CD4-positive, alpha-beta T cell treated with Interleukin-10 for 1 hour (primary cell): ENCODE results near the gene TBC1D3D.
"Not testable (repeated sequence)": the region's sequence is repeated elsewhere in the genome, so short reads cannot be mapped to it uniquely, and the experiment has no call there.

Experiments
- DNase-seq: peaks from one replicate; pipeline ENCODE4 v3.0.0-alpha.2; 2020

The TBC1D3D gene

GRCh38 chr17:38003676-38004075 is at the start of gene TBC1D3D:
Gene TBC1D3D (plus strand): TSS chr17:38003976. CDS start chr17:38005561, 1,585 bp downstream.
- not testable (repeated sequence) for DNase-seq

DNA sequence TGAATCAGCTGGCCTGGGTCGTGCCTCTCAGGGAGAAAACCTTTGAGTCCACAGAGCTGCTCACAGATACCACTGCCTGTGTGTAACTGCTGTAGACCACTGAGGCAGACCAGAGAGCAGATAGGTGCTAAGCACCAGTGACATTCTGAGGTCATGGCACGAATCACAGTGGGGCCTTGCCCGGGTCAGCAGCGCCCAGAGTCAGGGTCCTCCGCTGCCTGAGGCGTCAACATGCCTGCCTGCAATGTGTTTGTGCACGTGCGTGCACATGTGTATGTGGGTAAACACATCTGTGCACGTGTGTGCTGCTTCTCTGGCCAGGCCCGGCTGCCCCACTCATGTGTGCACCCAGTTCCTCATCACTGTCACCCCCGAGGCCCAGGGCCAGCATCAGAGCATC is 14.8 kb upstream of the TBC1D3D start, which contains the start of gene TBC1D3L:
TSS of gene TBC1D3L (minus strand) at position 101 of the 400 bp plus-strand sequence. CDS start 1,540 bp downstream, outside the sequence.
- not testable (repeated sequence) for DNase-seq
